ENCODE measurements around the gene TNFRSF4.
"Not testable (repeated sequence)": the region's sequence is repeated elsewhere in the genome, so short reads cannot be mapped to it uniquely, and the experiment has no call there.

TNFRSF4 gene

DNA sequence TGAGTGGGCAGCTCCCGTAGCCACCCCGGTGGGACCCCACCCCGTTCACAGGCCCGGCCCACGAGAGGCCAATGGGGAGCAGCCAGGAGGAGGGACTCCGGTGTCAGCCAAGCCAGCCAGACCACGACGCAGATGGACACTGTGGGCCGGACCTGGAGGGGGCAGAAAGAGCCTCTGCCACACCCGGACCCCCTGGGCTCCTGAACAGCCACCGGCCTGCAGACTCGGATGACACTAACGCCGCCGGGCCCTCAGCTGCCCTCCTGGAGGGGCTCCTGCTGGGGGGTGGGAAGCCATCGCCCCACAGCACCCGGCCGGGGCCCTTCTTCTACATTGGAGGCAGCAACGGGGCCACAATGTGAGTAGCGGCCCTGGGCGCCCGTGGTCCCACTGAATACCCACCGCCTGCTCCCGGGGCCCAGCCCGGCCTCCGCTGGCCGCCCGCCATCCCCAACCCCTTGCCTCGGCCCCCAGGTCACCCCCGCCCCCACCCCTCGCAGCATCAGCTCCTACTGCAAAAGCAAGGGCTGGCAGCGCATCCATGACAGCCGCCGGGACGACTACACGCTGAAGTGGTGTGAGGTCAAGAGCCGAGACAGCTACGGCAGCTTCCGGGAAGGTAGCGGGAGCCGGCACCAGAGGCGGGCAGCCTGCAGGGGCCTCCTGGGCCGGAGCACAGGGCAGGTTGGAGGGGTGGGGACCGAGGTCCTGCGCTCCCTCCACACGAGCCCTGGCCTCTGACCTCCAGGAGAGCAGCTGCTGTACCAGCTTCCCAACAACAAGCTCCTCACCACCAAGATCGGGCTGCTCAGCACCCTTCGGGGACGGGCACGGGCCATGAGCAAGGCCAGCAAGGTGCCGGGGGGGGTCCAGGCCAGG, 33.7 kb downstream of the TNFRSF4 start:
- DNase-seq, result no peak

DNA sequence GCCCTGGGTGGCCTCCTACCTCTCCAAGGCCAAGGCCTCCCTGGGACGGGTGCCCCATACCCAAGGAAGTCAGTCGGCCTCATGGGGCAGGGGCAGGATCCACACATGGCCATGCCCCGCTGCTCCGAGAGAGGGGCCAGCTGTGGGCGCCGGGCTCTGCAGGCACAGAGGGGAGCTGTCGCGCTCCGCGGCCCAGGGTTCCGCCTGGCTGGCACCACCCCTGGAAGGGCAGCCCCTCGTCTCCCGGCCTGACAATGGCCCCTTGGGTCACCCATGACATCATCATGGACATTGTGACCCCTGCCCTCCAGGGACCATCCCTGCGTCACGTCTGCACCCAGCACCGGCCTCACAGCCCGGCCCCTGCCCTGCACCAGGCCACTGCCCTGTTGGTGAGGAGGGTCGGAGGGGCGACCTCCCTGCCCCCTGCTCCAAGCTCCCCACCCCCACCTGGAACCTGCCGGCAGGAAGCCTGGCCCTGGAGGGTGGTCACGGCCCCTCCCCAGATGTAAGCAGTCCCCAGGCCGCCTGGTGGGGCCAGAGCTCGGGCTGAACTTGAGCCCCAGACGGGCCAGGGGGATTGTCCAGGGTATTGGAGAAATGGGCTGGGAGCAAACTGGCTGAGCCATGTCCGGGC, 34.5 kb downstream of the TNFRSF4 start:
- DNase-seq, result no peak

- no peak for DNase-seq
Observed at GRCh38 chr1:1178794-1179331, 35.1 kb downstream of the TNFRSF4 start.

DNA sequence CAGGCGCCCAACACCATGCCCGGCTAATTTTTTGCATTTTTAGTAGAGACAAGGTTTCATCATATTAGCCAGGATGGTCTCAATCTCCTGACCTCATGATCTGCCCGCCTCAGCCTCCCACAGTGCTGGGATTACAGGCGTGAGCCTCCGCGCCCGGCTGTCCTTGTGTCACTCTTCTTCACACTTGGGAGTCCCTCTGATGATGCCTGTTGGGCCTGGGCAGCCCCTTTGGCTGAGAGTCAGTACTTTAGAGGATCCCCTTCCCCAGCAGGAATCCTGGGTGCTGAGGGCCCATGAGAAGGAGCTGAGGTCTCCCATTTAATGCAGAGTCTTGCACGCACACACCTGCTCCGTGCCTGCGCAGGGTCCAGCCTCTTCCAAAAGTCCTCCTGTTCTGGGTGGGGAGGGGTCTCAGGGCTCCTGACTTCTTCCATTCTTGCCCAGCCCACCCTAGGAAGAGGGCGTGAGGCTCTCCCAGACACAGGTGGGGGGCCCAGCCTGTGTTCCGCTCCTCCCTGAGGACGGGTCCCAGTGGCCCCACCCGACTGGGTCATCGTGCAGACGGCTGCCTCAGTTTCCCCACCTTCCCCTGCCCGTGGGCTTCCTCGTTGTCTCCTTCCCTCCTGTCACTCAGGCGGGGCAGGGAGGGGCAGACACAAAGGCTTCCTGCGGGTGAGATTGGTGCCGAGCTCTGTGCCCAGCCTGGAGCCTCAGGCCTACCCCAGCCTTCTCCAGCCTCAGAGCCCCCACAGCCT, 36.3 kb downstream of the TNFRSF4 start:
- no peak for DNase-seq

DNA sequence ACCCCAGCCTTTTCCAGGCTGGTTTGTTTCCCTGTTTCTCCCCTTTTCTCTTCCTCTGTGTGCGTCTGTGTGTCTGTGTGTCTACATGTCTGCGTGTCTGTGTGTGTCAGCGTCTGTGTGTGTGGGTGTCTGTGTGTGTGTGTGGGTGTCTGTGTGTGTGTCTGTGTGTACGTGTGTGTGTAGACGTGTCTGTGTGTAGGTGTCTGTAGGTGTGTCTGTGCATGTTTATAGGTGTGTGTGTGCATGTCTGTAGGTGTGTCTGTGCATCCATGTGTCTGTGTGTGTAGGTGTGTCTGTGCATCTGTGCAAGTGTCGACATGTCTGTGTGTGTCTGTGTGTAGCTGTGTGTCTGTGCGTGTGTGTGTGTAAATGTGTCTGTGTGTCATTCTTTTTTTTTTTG, 37.0 kb downstream of the TNFRSF4 start:
- DNase-seq, result no peak

DNA sequence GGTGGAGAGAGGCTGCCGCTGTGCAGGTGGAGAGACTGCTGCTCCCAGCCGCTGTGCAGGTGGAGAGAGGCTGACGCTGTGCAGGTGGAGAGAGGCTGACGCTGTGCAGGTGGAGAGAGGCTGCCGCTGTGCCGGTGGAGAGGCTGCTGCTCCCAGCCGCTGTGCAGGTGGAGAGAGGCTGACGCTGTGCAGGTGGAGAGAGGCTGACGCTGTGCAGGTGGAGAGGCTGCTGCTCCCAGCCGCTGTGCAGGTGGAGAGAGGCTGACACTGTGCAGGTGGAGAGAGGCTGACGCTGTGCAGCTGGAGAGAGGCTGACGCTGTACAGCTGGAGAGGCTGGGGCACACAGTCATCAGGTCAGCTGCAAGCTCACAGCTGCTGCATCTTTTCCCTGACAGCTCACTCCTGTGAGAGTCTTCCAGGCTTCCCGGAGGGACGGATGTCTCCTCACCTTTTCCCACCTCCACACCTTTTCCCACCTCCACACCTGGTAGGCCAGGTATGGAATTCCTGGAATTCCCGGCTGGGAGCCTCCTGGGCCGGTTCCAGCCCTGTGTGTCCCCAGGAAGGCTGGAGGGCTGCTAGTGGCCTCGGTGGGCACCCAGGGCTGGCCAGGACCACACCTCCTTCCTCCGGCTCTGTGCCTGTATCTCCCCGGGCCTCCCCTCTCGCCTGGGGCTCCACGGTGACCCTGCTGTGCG, 37.7 kb downstream of the TNFRSF4 start:
- DNase-seq, result not testable (repeated sequence)

DNA sequence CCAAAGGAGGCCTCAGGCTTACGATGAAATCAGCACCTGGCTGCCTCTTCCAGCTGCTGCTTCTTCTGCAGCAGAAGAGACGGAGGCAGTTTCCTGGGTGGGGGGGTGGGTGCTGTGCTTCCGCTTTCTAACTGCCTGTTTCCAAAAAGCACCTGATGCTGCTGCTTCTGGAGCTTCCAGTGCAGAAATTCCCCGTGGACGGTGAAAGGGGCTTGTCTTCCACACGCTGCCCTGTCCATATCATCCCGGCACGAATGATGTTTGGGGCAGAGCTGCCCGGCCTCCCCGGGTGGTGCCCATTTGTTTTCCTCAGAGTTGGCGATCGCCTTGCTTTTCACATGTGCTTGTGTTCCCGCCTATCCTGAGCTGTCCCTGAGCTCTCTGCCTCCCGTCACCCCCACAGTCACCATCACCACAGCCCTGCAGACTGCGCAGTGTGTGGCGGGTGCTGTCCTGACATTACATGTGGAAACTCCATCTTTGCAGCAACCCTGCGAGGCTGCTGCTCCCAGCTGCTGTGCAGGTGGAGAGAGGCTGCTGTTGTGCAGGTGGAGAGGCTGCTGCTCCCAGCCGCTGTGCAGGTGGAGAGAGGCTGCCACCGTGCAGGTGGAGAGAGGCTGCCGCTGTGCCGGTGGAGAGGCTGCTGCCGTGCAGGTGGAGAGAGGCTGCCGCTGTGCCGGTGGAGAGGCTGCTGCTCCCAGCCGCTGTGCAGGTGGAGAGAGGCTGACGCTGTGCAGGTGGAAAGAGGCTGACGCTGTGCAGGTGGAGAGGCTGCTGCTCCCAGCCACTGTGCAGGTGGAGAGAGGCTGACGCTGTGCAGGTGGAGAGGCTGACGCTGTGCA, 38.5 kb downstream of the TNFRSF4 start:
- DNase-seq, result no peak

GRCh38 chr1:1173793-1174415, 40.0 kb downstream of the TNFRSF4 start, which contains the start of gene TTLL10:
TSS of gene TTLL10 (plus strand) at chr1:1173880. CDS start at chr1:1179216, 5,336 bp downstream.
- DNase-seq, result no peak

GRCh38 chr1:1173061-1173792, 40.7 kb downstream of the TNFRSF4 start:
- no peak for DNase-seq

DNA sequence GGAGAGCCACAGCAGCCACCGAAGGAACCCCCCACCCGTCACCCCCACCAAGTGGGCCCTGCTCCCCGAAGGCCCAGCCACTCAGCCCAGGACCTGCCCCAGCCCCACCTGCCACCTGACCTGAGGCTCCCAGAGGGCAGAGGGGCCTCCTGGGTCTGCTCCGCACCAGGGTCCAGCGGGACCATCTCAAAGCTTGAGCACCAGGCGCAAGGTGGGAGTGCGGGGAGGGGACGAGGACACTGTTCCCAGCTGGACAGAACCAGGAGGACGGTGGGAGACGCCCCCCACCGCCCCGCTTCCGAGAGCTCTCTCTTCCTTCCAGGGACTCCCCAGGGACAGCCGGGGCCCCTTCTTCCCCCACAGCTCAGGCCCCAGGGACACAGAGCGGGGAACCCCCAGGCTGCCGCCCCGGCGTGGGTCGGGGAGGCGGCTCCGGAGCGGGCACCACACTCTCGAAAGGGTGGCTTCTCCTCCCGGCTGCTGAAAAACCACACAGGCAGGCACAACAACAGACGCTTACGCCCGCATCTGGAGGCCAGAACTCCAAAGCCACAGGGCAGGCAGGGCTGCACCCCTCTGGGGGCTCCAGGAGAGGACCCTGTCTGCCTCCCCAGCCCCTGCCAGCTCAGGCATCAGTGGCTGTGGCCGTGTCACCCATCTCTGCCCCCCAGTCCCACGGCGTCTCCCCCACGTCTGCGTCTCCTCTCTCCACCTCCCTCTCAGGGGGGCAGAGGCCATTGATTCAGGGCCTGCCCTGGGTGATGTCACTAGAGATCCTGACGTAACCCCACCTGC, 42.2 kb downstream of the TNFRSF4 start:
- DNase-seq, result no peak

GRCh38 chr1:1171161-1171545, 42.8 kb downstream of the TNFRSF4 start:
- DNase-seq, result no peak

DNA sequence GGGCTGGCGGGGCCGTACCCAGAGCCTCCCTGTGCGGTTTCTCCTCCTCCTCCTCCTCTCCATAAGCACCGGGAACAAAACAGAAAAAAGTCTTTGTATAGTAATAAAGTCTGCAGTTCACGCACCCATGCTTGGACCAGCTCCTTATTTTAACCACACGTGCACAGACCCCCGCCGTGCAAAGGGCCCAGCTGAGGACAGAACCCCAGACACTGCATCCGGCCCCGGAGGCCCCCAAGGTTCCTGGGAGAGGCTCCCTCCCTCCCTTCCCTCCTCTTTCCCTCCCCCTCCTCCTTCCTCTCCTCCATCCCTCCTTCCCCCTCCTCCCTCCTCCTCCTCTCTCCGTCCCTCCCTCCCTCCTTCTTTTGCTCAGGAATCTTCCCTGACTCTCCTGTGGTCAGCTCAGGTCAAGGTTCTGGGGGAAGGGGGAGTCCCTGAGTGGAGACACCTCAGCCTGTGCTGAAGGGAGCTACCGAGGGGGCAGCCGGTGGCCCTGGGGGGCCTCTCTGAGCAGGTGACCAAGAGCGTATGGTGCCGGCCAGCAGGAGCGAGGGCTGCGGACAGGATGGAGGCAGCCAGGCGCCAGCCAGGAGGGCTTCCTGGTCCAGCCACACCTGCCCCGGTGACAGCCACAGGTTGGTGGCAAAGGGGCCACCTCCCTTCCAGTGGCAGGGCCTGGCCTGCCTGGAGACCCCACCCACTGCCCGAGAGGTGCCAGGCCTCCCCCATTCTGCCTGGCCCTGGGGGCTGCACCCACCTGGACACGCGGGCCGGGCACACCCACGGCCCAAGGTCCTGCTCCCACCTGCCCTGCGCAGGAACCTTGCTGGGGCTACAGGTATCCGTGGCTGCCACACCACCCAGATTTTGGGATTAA, 43.5 kb downstream of the TNFRSF4 start:
- no peak for DNase-seq

GRCh38 chr1:1169429-1170214, 44.3 kb downstream of the TNFRSF4 start:
- DNase-seq, result no peak

DNA sequence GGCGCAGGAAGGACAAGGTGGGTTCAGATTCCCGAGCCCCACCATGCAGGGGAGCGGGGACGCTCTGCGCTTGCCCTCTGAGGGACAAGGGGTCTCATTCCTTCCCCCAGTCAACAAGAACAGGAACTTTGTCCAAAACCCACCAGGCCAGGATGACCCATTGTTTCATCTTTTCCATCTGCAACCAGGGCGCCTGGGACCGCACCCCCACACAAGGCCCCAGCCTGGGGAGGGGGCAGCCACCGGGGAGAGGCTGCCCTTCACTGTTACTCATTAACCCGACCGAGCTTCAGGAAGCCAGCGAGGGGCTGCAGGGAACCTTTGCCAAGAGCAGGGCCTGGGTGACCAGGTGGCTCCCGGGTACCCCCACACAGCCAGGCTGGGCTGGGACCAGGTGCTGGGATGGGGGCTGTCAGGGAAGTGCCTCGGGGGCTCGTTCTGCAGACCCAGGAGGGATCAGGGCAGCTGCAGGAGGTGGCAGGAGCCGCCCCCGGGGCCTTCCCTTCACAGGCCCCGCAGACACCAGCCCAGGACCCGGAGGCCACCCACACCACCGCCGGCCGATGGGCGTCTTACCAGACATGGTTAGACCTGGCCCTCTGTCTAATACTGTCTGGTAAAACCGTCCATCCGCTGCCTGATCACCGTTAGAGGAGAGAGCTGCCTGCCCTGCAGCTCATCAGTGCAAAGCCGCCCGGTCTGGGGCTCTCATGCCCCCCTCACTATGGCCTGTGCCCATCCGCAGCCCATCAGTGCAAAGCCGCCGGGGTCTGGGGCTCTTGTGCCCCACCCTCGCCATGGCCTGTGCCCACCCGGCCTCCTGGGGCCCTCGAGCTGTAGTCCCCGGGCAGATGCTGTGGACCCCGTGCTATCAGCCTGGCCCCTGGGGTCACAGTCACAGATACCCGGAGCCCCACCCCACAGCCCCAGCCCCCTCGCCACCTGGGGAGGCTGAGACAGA, 45.2 kb downstream of the TNFRSF4 start:
- no peak for DNase-seq

DNA sequence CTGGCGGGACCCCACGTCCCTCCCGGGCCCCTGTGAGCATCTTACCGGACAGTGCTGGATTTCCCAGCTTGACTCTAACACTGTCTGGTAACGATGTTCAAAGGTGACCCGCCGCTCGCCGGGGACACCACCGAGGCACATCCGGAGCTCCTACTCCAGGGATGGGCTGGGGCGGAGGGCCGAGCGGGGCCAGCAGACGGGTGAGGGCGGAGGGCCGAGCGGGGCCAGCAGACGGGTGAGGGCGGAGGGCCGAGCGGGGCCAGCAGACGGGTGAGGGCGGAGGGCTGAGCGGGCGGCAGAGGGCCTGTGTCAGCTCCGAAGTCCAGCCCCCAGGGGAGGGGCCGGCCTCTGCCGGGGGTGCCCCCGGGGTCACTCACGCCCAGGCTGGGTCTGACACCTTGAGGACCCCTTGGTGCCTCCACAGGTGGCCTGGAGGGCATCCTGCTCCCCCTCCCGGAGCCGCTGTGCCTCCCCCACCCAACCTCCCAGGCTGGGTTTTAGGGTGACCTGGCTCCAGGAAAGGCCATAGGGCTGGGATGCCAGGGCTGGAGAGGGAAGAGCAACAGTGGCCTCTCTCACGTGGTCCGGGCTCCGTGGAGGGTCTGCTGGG, 46.0 kb downstream of the TNFRSF4 start:
- DNase-seq, result no peak

DNA sequence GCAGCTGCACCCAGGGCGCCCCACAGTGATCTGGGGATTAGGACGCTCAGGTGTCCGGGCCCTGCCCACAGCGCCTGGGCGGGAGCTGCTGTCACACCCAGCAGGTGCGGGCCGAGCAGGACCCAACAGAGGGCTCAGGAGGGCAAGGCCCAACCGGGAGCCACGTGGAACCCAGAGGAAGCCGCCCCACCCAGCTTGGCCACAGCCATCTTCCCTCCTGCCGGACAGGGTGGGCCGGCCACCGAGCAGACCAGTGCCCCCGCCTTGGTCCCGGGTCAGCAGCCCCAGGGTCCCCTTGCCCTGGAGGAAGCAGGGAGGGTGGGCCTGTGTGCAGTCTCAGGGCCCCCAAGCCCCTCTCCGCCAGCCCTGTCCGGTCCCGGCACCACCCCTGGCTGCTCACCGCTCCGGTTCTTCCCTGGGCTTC, 46.5 kb downstream of the TNFRSF4 start:
- no peak for DNase-seq

Measured in NCI-H1436 treated with DMSO at 0.1 percent for 48 hours (cell line).